HG03432 (cell line): Measurements from ENCODE around the gene PLG.
"Not testable (repeated sequence)": the region's sequence is repeated elsewhere in the genome, so short reads cannot be mapped to it uniquely, and the experiment has no call there.

ENCODE experiments used
- ATAC-seq: cut with Tn5 transposase; IDR thresholded peaks from one replicate; pipeline ENCODE4 v1.9.1; 2021; ENCODE audit warnings: mild to moderate bottlenecking, moderate library complexity; ENCODE audit not compliant: unreplicated experiment

Gene PLG

DNA sequence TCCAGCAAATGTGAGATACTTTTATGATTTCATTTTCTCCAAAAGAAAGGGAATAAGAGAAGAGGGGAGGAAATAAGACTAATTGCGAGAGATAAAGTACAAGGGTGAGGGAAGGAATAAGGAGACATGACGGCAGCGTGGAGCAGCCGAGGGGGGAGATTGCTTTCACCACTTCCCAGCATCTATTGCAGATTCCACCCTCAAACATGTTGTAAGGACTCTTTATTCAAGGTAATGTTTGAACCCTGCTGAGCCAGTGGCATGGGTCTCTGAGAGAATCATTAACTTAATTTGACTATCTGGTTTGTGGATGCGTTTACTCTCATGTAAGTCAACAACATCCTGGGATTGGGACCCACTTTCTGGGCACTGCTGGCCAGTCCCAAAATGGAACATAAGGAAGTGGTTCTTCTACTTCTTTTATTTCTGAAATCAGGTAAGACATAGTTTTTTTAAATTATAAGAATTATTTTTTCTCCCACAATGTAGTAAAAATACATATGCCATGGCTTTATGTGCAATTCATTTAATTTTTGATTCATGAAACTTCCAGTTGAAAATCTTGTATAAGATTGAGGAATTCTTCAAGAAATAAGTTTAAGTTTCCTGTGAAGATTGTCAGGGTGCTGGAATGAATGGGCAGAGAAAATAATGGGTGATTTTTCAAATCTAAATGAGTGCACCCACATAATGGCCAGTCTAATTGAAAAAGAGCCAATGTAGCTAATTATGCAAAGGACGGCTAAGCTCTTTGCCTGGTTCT, at the start of gene PLG:
TSS of gene PLG (plus strand) at position 327 of the 763 bp plus-strand sequence. CDS start at position 388, 61 bp downstream.
- ATAC-seq: not testable (repeated sequence)

DNA sequence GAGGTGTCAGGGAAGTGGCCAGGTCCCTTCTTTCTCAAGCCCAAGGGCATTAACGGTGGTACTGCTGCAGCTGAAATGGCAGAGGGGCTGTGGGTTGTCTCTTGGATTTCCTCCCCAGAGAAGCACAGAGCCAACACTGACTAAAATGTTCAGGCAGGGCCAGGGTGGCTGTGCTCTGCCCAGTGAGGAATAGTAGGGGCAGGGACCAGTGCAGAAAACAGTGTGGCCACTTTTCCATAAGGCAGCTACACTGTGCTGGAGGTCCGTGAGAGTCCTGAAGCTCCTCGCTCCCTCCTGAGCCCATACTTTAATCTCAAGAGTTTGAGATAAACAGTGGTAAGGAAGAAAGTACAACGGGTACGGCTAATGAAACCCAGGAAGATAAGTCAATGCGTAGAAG, 42.5 kb upstream of the PLG start:
- ATAC-seq: no peak

DNA sequence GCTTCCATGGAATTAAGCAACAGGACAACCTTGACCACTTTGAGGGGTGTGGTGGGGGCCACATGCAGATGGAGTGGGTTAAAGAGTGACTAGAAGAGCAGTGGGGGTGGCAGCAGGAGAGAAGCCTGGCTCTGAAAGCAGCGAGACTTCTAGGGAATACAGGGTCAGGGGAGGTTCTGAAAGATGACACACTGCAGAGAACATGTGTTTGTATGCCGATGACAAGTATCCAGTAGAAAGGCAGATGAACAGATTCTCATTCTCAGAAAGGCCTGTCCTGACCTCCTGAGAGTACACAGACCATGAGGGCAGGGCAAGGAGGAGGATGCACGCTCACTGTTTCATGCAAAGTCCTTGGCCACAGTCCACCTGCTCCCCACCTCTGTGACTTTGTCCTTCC, 40.8 kb upstream of the PLG start:
- no peak for ATAC-seq

DNA sequence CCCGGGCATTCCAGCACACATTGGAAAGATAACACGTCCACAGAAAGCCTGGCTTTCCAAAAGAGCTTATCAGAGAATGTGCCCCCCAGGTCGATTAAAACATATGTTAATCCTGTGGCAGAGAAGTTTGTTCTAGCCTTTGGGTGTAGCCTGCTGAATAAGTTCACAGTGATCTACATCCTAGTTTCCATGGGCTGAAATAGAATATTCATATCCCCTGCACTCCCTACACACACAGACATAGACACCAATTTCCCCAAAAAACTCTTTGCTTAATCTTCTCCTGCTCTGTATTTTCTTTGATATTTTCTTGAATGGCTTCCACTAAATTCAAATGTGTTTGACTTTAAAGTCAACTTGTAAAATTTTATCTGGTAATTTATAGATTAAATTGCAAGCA, 39.6 kb upstream of the PLG start:
- no peak for ATAC-seq

DNA sequence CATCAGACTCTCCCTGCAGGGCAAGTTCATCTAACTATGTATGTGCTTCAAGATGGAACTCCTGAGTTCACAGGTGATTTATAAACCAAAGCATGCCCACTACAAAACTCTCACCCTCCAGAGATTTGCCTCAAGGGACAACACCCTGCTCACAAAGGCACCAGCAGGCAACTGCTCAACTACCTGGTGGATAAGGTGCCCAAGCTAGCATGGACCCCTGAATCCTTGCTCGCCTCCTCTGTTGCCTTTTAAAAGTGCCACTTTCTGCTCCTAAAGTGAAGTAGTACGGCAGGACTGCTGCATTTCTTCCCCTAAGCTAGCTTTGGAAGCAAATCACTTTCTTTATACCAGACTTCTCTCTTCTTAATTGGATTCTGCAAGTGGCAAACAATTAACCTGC, 39.2 kb upstream of the PLG start:
- no peak for ATAC-seq

DNA sequence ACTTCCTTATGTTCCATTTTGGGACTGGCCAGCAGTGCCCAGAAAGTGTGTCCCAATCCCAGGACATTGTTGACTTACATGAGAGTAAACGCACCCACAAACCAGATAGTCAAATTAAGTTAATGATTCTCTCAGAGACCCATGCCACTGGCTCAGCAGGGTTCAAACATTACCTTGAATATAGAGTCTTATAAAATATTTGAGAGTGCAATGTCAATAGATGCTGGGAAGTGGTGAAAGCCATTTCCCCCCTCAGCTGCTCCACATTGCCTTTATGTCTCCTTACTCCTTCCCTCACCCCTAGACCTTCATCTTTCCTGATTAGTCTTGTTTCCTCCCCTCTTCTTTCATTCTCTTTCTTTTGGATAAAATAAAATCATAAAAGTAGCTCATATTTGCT, 37.8 kb upstream of the PLG start, which contains the start of gene LPA:
TSS of gene LPA (minus strand) at position 78 of the 400 bp plus-strand sequence. CDS start at position 17, 61 bp downstream.
- ATAC-seq: not testable (repeated sequence)

DNA sequence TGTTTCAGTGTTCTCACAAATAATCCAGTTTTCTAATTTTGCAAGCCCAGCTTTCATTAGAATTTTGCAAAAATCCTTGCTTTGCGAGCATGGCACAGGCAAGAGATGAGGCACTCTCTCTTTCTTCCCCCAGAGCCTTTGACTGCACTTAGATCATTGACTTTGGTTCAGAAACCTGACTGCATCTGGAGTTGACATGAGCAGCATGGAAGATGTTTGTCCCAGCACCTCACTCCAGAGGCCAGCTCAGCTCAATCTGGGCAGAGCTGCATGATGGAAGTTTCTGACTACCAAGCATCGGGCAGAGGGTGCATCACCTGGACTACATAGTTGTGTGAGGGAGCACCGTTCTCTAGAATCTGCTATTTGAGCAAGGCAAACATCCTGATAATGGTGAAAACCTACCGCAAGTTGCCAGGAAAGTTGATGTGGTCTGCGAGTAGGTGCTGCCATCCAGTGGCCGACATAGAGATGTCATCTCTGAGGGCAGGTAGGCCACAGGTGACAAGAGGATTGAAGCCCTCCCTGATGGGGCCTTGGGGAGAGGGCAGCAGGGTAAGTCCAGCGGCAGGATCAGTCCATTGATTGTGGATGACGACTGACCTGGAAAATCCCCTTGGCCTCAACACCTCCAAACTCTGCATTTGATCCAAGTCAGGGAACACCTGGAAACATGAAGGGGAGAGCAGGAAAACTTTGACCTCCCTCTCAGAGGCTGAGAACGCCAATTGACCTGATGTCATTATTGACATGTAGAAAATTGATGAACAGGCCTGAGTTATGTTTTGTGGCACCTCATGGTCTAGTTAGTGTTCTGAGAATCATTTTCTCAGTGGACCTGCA, 34.2 kb upstream of the PLG start:
- ATAC-seq: peak; percentile 92

DNA sequence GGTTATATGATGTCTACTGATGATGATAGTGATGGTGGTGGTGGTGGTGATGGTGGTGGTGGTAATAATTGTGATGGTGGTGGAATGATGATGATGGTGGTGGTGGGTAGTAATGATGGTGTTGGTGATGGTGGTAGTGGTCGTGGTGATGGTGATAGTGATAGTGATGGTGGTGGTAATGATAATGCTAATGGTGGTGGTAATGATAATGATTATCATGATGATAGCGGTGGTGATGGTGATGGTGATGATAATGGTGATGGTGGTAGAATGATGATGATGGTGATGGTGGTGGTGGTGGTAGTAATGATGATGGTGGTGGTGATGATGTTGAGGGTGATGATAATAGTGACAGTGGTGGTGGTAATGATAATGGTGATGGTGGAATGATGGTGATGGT, 33.5 kb upstream of the PLG start:
- no peak for ATAC-seq

DNA sequence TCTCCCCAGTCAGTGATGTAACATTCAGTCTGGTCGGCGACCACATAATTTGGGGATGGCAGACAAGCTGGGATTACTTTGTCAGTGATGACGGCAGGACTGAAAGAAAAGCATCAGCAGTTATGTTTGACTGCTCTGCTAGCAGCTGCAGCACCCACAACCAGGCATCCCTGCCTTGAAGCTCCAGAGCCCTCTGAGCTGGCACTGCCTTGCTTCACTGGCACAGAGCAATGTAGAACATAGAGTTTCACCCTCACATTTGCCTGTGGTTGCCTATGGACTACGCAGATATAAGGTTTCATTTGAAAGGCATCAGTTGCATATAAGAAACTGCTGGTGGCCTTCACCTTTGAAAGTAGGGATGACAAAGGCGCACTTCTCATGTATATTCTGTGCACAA, 25.6 kb upstream of the PLG start:
- ATAC-seq: not testable (repeated sequence)

DNA sequence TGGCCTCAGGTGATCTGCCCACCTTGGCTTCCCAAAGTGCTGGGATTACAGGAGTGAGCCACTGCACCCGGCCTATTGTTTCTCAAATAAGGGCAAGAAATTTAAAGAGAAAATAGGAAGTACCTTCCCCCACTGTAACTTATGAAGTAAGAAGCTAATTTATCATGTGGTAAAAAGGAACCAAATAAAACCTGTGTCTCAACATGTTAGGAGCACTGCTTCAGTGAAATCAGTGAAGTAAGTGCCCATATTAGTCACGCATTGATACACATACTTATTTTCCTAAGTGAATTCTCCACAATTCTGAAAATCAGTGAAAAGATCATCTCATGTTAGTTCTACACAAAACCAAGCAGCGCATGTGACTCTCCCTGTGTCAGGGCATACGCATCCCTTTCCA, 23.8 kb upstream of the PLG start:
- no peak for ATAC-seq

DNA sequence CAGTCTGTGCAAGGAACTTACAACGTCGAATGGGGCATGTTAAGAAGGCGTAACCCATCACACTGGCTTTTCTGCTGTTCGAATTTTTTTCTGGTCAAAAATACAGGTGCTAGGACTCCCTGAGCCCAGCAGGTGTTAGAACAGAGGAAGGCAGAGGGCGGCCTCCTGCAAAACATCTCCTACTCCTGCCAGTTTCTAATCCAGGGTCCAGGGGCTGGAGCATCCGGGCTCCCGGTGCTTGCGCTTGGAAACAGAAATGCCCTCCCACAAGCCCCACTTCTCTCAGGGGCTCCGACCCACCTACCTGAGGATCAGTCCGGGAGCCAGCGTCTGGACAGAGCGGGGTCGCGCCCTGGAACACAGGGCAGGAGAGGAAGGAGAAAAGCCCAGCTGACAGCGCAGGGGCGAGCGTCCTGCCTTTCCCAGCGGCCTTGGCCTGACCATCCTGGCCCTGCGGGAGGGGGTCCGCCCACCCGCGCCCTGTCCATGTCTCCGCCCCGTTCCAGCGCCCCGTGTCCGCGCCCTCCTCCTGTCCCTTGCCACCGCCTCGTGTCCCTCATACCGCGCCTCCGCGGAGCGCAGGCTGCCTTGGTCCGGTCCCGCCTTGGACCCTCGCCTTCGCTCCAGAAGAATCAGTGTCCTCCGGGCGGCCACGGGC, 23.2 kb upstream of the PLG start:
- ATAC-seq: no peak

DNA sequence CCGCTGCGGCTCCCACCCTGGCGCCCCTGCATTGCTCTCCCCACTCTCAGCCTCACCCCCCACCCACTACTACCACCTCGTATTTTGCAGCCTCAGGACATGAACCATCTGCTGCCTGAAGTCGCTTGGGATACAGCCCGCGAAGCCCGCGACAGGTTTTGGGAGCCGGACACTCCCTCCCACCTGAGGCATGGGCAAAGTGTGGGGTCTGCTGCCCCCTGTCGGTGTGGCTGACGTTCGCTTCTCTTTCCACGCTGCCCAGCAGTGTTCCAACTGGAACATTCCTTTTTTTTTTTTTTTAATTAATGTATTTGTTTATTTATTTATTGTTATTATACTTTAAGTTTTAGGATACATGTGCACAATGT, 22.7 kb upstream of the PLG start:
- no peak for ATAC-seq

DNA sequence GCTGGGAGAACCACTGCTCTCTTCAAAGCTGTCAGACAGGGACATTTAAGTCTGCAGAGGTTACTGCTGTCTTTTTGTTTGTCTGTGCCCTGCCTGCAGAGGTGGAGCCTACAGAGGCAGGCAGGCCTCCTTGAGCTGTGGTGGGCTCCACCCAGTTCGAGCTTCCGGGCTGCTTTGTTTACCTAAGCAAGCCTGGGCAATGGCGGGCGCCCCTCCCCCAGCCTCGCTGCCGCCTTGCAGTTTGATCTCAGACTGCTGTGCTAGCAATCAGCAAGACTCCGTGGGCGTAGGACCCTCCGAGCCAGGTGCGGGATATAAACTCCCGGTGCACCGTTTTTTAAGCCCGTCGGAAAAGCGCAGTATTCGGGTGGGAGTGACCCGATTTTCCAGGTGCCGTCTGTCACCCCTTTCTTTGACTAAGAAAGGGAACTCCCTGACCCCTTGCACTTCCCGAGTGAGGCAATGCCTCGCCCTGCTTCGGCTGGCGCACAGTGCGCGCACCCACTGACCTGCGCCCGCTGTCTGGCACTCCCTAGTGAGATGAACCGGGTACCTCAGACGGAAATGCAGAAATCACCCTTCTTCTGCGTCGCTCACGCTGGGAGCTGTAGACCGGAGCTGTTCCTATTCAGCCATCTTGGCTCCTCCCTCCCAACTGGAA, 16.8 kb upstream of the PLG start:
- ATAC-seq: not testable (repeated sequence)

DNA sequence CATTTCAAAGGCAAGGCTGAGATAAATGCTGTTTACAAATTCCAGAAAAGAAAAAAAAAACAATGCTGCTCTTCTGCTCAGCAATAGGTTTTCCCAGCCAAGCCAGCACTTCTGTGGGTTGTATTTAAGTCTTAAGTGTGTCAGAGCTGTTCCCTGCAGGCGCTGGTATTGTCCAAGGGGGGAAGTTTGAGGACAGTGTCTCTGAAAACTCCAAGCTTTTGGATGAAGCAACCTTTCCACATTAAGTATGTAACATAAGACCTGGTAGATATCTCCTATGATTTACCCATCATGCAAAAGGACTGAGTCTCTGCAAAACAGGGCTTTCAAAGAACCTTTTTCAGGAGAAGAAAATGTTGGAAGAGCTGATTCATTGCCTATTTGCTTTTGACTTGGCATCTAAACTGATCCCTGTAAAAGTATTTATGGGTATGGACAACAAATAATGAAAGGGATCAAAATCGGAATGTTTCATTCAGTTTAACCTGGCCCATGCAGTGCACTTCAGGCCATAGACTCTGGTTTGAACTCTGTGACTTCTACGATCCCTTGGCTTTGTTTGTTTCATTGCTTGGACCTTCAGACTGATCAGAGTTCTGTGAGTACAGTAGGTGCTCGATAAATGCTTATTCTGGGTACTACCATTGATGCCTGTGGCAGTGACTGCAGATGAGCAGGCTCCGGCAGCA, 16.1 kb upstream of the PLG start:
- ATAC-seq: no peak

DNA sequence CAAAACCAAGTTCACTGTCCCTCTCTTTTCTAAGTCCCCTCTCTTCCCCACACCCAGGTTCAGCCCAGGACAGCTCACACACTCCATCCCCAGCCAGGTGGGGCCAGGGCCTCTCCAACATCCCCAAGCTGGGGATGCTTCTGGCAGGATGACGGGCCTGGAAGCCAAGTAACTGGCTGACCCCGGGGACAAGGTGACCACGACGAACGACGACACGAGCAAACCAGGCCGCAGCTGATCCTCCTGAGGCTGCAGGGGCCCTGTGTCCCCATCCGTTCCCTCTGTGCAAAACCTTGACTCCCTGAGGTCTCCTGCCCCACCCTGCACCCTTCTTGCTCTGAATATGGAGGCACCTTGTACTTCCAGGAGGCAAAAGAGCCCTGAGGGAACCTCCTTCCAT, 11.6 kb upstream of the PLG start:
- ATAC-seq: no peak

DNA sequence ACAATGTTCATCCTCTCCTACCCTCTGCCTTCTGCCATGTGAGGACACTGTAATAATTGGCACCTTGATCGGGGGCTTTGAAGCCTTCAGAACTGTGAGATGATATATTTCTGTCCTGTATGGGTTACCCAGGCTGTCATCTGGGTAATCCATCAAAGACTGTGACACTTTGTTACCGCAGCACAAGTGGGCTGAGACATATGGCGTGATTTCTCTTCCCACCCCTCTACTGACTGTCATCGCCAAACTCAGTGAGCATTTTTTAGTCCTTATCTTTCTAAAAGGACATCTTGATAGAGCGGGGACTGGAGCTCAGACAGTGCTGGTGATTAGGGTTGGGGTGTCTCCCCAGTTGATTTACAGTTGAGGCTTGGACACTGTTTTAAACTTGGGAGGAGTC, 10.4 kb upstream of the PLG start:
- ATAC-seq: no peak

DNA sequence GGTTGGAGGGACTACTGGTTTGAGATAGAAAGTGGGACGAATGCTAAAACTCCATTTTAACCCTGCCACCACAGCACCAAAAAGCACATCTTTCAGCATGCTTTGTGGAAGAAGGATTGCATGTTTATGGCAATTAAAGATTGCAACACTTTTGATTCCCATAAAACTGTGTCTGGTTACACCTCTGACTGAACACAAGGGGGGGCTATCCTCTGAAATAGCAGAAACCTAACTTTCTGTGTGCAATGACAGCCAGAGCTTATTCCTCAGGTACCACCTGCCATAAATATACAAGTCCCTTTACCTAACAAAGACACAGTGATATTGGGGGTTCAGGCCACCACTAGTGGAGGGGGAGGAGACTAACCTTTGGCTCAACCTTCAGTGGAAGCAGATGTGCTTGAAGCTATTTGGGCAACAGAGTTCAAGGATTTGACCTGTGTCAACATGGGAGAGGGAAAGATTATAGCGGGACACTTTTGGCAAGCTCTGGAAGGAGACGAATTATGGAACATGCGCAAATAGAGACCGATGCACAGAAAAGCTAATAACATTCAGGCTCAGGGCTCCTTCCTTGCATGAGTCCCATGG, 9.6 kb upstream of the PLG start:
- ATAC-seq: no peak

DNA sequence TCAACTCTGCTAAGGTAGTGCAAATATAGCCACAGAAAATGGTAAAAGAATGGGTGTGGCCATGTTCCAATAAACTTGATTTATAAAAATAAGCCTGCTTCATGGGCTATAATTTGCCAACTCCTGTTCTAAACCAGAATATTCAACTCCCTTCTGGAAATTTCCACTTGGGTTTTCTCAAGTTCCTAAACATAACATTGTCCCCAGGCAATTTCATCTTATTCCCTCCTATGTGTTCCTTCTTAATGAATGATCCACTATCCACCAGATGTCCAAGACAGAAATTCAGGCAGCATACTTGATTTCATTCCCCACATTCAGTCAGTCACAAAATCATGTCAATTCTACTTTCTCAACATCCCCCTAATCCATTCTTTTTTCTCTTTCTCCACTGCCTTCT, 7.0 kb upstream of the PLG start:
- ATAC-seq: not testable (repeated sequence)

DNA sequence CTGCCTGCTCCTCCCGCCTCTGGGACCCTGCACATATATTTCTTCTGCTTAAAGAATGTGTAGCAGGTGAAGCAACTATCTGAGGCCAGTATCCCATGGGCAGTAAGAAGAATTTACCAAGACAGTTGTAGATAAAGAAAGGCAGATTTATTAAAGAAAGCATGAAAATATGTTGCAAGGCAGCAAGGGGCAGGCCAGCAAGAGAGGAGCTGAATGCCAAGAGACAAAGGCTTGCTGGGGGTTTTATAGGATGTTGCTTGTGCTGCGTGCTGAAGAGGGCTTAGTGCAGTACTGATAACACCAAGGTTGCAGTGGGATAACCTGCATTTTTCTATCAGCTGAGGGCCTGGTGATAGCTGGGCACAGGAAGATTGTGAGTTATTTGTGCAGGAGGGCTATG, 6.4 kb upstream of the PLG start:
- ATAC-seq: not testable (repeated sequence)

DNA sequence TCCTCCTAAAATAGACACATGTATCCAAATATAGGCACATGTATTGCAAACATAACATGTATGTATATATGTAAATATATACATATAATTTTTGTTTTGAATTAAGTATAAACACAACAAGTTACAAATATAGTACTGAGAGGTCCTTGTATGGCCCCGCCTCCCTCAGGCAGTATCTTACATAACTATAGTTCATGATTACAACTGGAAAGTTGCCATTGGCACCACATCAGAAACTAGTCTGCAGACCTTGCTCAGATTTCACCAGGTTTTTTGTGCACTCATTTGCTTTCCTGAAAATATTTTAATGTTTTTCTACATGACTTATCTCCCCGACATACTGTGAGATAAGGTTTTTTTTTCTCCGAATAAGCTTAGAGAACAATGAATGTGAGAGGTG, 5.2 kb upstream of the PLG start:
- ATAC-seq: not testable (repeated sequence)
